KMS-11 (cell line): Measurements from ENCODE around the gene GCLC.
A peak's percentile ranks its signal among the peaks of the same experiment; 100 is the strongest.

Experiments used
- H2AFZ ChIP-seq: fragments of 200-600 bp; sonication (generic); 2 replicates; pipeline ENCODE4 v1.6.1; 2016; ENCODE audit warnings: antibody characterized with exemption, mixed run types, low read depth
- H3K27ac ChIP-seq: fragments of 200-600 bp; sonication (generic); 2 replicates; pipeline ENCODE4 v1.6.1; 2016; ENCODE audit warnings: mild to moderate bottlenecking, mixed run types
- H3K27me3 ChIP-seq: fragments of 200-600 bp; sonication (generic); 2 replicates; pipeline ENCODE4 v1.6.1; 2017; ENCODE audit warnings: mild to moderate bottlenecking, low read depth, mixed run types, moderate library complexity; ENCODE audit not compliant: insufficient read depth
- H3K36me3 ChIP-seq: fragments of 200-600 bp; sonication (generic); 2 replicates; pipeline ENCODE4 v1.6.1; 2017; ENCODE audit warnings: mild to moderate bottlenecking, mixed run types; ENCODE audit not compliant: insufficient read depth
- H3K4me1 ChIP-seq: fragments of 200-600 bp; sonication (generic); 2 replicates; pipeline ENCODE4 v1.6.1; 2016; ENCODE audit warnings: mild to moderate bottlenecking, low read depth, mixed run types; ENCODE audit not compliant: poor library complexity, severe bottlenecking
- H3K4me2 ChIP-seq: fragments of 200-600 bp; sonication (generic); 2 replicates; pipeline ENCODE4 v1.7.0; 2016; ENCODE audit warnings: mild to moderate bottlenecking, mixed run types
- H3K4me3 ChIP-seq: fragments of 200-600 bp; sonication (generic); IDR thresholded peaks from 2 replicates; pipeline ENCODE4 v1.6.1; 2017; ENCODE audit warnings: low read depth, low read length, mixed read lengths; ENCODE audit not compliant: insufficient read depth
- H3K79me2 ChIP-seq: fragments of 200-600 bp; sonication (generic); 2 replicates; pipeline ENCODE4 v1.6.1; 2016; ENCODE audit warnings: low read depth, mixed run types; ENCODE audit not compliant: insufficient read depth
- H3K9ac ChIP-seq: fragments of 200-600 bp; sonication (generic); 2 replicates; pipeline ENCODE4 v1.6.1; 2016; ENCODE audit warnings: mild to moderate bottlenecking, mixed run types
- H4K20me1 ChIP-seq: fragments of 200-600 bp; sonication (generic); 2 replicates; pipeline ENCODE4 v1.6.1; 2016; ENCODE audit warnings: mild to moderate bottlenecking, mixed run types; ENCODE audit not compliant: insufficient read depth
- CTCF ChIP-seq: fragments of 200-600 bp; sonication (generic); conservative IDR thresholded peaks from 2 replicates; pipeline ENCODE4 v1.6.1; 2017; ENCODE audit warnings: low read depth, mild to moderate bottlenecking, antibody characterized with exemption, low read length, moderate library complexity, mixed read lengths

Gene GCLC

DNA sequence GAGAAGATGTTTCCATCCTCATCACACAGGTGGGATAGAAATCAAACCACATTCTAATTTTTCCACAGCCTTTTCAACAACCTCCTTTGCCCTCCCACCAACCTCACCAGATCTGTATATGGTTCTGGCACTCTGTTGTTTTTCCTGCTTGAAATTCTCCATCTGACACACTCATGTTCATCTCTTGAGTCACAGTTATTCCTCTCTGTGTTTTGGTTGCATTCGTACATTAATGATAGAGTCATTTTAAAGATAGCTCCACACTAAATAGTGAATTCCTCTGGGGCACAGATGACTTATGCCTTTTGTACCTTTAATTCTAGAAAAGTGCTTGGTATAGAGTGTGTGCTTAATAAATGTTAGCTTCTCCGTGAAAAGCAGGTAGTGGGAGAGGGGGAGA, 1.4 kb upstream of the GCLC start:
- H3K36me3 ChIP-seq = no peaks in the 10 kb centered on the region
- H3K27ac ChIP-seq = no peak overlapping the region
- no peak for TF ChIP-seq CTCF
- H3K79me2 ChIP-seq = peaks cover 30% of the 10 kb centered on the region
- no peak overlapping the region for H3K4me3 ChIP-seq
- no peaks in the 10 kb centered on the region for H4K20me1 ChIP-seq
- H3K4me1 ChIP-seq = peaks cover 30% of the 10 kb centered on the region
- H2AFZ ChIP-seq = no peak overlapping the region
- no peaks in the 10 kb centered on the region for H3K27me3 ChIP-seq
- H3K9ac ChIP-seq = no peak overlapping the region
- H3K4me2 ChIP-seq = no peak overlapping the region; the same call in 1 of the 2 replicates

DNA sequence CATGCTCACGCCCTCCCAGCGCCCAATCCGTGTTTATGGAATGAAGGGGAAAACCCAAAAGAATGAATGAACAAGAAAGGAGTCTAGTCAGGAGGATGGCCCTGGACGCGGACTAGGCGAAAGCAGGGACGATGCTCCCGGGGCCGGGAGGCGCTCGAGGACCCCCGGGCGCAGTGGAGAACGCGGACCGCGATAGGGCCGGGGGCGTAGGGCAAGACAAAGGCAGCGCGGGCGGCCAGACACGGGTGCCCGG, 758 bp downstream of the GCLC start:
- peaks cover 52% of the 10 kb centered on the region for H3K79me2 ChIP-seq
- peak overlapping the region; percentile 68 for H2AFZ ChIP-seq
- H3K27ac ChIP-seq = peak overlapping the region; percentile 78
- no peak overlapping the region for H3K4me3 ChIP-seq
- no peaks in the 10 kb centered on the region for H3K36me3 ChIP-seq
- no peak for TF ChIP-seq CTCF
- H3K9ac ChIP-seq = peak overlapping the region; percentile 83
- no peaks in the 10 kb centered on the region for H4K20me1 ChIP-seq
- peak overlapping the region; percentile 81 for H3K4me2 ChIP-seq
- no peaks in the 10 kb centered on the region for H3K27me3 ChIP-seq
- H3K4me1 ChIP-seq = peaks cover 30% of the 10 kb centered on the region

- H3K9ac ChIP-seq = peak overlapping the region; percentile 83
- H3K4me1 ChIP-seq = peaks cover 29% of the 10 kb centered on the region
- no peaks in the 10 kb centered on the region for H3K36me3 ChIP-seq
- H3K4me2 ChIP-seq = peak overlapping the region; percentile 81
- H3K27me3 ChIP-seq = no peaks in the 10 kb centered on the region
- H3K4me3 ChIP-seq = no peak overlapping the region
- no peaks in the 10 kb centered on the region for H4K20me1 ChIP-seq
- H3K79me2 ChIP-seq = peaks cover 57% of the 10 kb centered on the region
- peak overlapping the region; percentile 78 for H3K27ac ChIP-seq
- H2AFZ ChIP-seq = peak overlapping the region; percentile 68
- TF ChIP-seq CTCF = no peak
These were observed 1.3 kb downstream of the GCLC start for GRCh38 chr6:53543359-53544216.

- H3K4me1 ChIP-seq = peaks cover 18% of the 10 kb centered on the region
- H3K27me3 ChIP-seq = no peaks in the 10 kb centered on the region
- no peak overlapping the region for H3K4me3 ChIP-seq
- H4K20me1 ChIP-seq = no peaks in the 10 kb centered on the region
- TF ChIP-seq CTCF = no peak
- peaks cover 62% of the 10 kb centered on the region for H3K79me2 ChIP-seq
- H3K27ac ChIP-seq = no peak overlapping the region
- H3K9ac ChIP-seq = no peak overlapping the region
- H3K4me2 ChIP-seq = no peak overlapping the region
- H2AFZ ChIP-seq = no peak overlapping the region
- no peaks in the 10 kb centered on the region for H3K36me3 ChIP-seq
These were observed 3.0 kb downstream of the GCLC start for GRCh38 chr6:53541900-53542299.
